ENCODE measurements around the gene DCUN1D4.
"Not testable (repeated sequence)": the region's sequence is repeated elsewhere in the genome, so short reads cannot be mapped to it uniquely, and the experiment has no call there.

DCUN1D4 gene

GRCh38 chr4:51880016-51880915, 37.3 kb downstream of the DCUN1D4 start:
- no peak for DNase-seq (ENCODE audit: low read depth, low spot score)
- H3K4me3 ChIP-seq (ENCODE audit: low read length), result no peak overlapping the region

GRCh38 chr4:51884055-51884454, 41.1 kb downstream of the DCUN1D4 start:
- DNase-seq (ENCODE audit: low read depth, low spot score), result no peak
- no peak overlapping the region for H3K4me3 ChIP-seq (ENCODE audit: low read length)

- DNase-seq (ENCODE audit: low read depth, low spot score), result no peak
- H3K4me3 ChIP-seq (ENCODE audit: low read length), result no peak overlapping the region
Observed at GRCh38 chr4:51884606-51885005, 41.7 kb downstream of the DCUN1D4 start.

GRCh38 chr4:51885363-51885762, 42.4 kb downstream of the DCUN1D4 start:
- peak; percentile 32 for DNase-seq (ENCODE audit: low read depth, low spot score)

GRCh38 chr4:51890760-51891159, 47.8 kb downstream of the DCUN1D4 start:
- H3K4me3 ChIP-seq (ENCODE audit: low read length), result no peak overlapping the region
- DNase-seq (ENCODE audit: low read depth, low spot score), result no peak

More at GRCh38 chr4:51885363-51885762, 42.4 kb downstream of the DCUN1D4 start:
- H3K4me3 ChIP-seq (ENCODE audit: low read length), result no peak overlapping the region

GRCh38 chr4:51893402-51893801, 50.4 kb downstream of the DCUN1D4 start:
- H3K4me3 ChIP-seq (ENCODE audit: low read length); DNase-seq (ENCODE audit: low read depth, low spot score): not testable (repeated sequence)

- DNase-seq (ENCODE audit: low read depth, low spot score), result no peak
- no peak overlapping the region for H3K4me3 ChIP-seq (ENCODE audit: low read length)
Observed at GRCh38 chr4:51894059-51894645, 51.2 kb downstream of the DCUN1D4 start.

GRCh38 chr4:51895158-51895557, 52.2 kb downstream of the DCUN1D4 start:
- H3K4me3 ChIP-seq (ENCODE audit: low read length), result no peak overlapping the region
- no peak for DNase-seq (ENCODE audit: low read depth, low spot score)

- H3K4me3 ChIP-seq (ENCODE audit: low read length), result no peak overlapping the region
- peak; percentile 71 for DNase-seq (ENCODE audit: low read depth, low spot score)
Observed at GRCh38 chr4:51895816-51896408, 53.0 kb downstream of the DCUN1D4 start.

- DNase-seq (ENCODE audit: low read depth, low spot score), result no peak
- no peak overlapping the region for H3K4me3 ChIP-seq (ENCODE audit: low read length)
Observed at GRCh38 chr4:51901363-51901762, 58.4 kb downstream of the DCUN1D4 start.

GRCh38 chr4:51906167-51906958, 63.4 kb downstream of the DCUN1D4 start:
- DNase-seq (ENCODE audit: low read depth, low spot score), result no peak
- no peak overlapping the region for H3K4me3 ChIP-seq (ENCODE audit: low read length)

GRCh38 chr4:51907006-51907669, 64.2 kb downstream of the DCUN1D4 start:
- no peak overlapping the region for H3K4me3 ChIP-seq (ENCODE audit: low read length)
- no peak for DNase-seq (ENCODE audit: low read depth, low spot score)

- H3K4me3 ChIP-seq (ENCODE audit: low read length), result no peak overlapping the region
- no peak for DNase-seq (ENCODE audit: low read depth, low spot score)
Observed at GRCh38 chr4:51909236-51909703, 66.3 kb downstream of the DCUN1D4 start.

- no peak for DNase-seq (ENCODE audit: low read depth, low spot score)
- no peak overlapping the region for H3K4me3 ChIP-seq (ENCODE audit: low read length)
Observed at GRCh38 chr4:51918251-51918650, 75.3 kb downstream of the DCUN1D4 start.

GRCh38 chr4:51923343-51923742, 80.4 kb downstream of the DCUN1D4 start:
- DNase-seq (ENCODE audit: low read depth, low spot score), result no peak
- H3K4me3 ChIP-seq (ENCODE audit: low read length), result no peak overlapping the region

- no peak overlapping the region for H3K4me3 ChIP-seq (ENCODE audit: low read length)
- DNase-seq (ENCODE audit: low read depth, low spot score), result no peak
Observed at GRCh38 chr4:51925307-51925706, 82.4 kb downstream of the DCUN1D4 start.

GRCh38 chr4:51930557-51930956, 87.6 kb downstream of the DCUN1D4 start:
- H3K4me3 ChIP-seq (ENCODE audit: low read length), result no peak overlapping the region
- no peak for DNase-seq (ENCODE audit: low read depth, low spot score)

GRCh38 chr4:51931461-51931860, 88.5 kb downstream of the DCUN1D4 start:
- DNase-seq (ENCODE audit: low read depth, low spot score), result no peak
- H3K4me3 ChIP-seq (ENCODE audit: low read length), result no peak overlapping the region

- no peak overlapping the region for H3K4me3 ChIP-seq (ENCODE audit: low read length)
- DNase-seq (ENCODE audit: low read depth, low spot score), result no peak
Observed at GRCh38 chr4:51932261-51932660, 89.3 kb downstream of the DCUN1D4 start.

All from Jurkat, Clone E6-1 (cell line).